GM08714 (cell line): ENCODE data around the gene CCNF.
"Not testable (repeated sequence)": the region's sequence is repeated elsewhere in the genome, so short reads cannot be mapped to it uniquely, and the experiment has no call there.

Experiments used
- H3K4me3 ChIP-seq: fragments of 200-500 bp; sonication (Bioruptor generic); 2 replicates; pipeline ENCODE4 v1.5.1; 2014; ENCODE audit warnings: mild to moderate bottlenecking, low read length, inconsistent platforms
- ZNF274 ChIP-seq: IDR thresholded peaks from 2 replicates; pipeline ENCODE4 v1.6.1; 2012; ENCODE audit warnings: mild to moderate bottlenecking, low read depth, low read length

The CCNF gene

DNA sequence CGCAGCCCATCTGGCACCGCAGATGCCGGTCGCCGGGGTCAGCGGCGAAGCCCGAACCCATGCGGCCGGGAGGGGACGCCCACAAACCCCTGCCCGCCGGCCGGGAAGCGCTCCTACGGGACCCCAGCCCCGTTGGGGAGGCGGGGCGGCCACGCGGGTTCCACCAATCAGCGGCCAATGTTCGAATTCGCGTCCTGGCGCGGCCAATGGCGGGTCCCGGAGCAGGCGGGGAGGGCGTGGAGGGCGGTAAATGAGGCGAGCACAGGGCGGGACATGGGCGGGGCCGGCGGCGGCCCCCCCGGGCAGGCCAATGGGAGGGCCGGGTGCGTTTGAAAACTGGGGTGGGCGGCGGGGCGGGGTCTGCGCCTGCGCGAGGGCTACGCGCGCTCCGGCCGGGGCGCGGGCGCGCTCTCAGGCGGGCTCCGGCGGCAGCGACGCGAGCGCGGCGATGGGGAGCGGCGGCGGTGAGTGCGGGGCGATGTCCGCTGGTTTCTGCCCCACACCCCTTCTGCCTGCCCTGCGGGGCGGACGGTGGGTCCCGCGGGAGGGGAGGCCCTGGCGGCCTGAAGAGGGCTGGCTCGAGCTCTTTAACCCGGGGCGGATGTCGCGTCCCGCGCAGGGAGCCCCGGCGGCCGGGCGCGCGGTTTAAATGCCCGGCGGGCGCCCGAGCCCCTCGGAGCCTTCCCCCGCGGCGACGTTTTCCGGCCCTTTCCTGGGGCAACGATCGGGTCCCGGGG, at the start of gene CCNF:
Gene CCNF, plus strand, starts transcription at position 414 of the 737 bp plus-strand sequence. Its CDS starts 35 bp downstream, at position 449.
- no peak for TF ChIP-seq ZNF274
- peak within 1 kb of the TSS; percentile 88 for H3K4me3 ChIP-seq

DNA sequence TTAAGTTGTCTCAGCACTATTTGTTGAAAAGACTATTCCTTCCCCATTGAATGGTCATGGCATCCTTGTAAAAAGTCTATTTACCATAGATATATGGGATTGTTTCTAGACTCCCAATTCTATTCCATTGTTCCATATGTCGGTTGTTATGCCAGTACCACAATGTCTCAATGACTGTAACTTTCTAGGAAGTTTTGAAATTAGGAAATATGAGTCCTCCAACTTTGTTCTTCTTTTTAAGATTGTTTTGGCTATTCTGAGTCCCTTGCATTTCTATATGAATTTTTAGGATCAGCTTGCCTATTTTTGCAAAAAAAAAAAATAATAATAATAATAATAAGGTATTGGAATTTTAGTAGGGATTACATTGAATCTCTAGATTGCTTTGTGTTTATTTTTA, 45.7 kb upstream of the CCNF start:
- H3K4me3 ChIP-seq = no peak overlapping the region
- TF ChIP-seq ZNF274 = no peak

GRCh38 chr16:2384426-2384825, 44.8 kb upstream of the CCNF start:
- H3K4me3 ChIP-seq = no peak overlapping the region
- no peak for TF ChIP-seq ZNF274

DNA sequence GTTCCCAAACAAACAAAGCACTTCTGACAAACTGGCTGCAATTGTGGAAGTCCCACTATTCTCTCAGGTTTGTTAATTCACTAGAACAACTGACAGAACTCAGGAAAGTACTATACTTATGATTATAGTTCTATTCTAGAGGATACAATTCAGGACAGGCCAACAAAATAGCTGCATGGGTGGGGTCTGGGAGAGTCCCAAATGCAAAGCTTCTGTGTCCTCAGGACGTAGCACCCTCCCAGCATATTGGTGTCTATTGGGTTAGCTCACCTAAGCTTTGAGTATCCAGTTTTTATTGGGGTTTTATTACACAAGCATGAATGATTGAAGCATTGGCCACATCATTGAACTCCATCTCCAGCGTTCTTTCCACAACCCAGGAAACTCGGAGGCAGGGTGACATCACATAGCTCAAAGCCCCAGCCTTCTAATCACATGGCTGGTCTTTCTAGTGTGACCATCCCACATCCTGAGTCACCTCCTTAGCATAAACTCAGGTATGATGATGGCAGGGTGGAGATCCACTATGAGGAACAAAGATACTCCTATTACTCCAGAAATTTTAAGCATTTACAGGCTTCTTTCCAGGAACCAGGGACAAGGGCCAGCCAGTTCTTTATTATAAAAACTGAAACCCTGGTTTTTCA, 43.9 kb upstream of the CCNF start:
- TF ChIP-seq ZNF274 = no peak
- no peak overlapping the region for H3K4me3 ChIP-seq

- not testable (repeated sequence) for H3K4me3 ChIP-seq
Measured at GRCh38 chr16:2385982-2386381, 43.3 kb upstream of the CCNF start.

GRCh38 chr16:2386990-2387389, 42.3 kb upstream of the CCNF start:
- TF ChIP-seq ZNF274 = no peak
- no peak overlapping the region for H3K4me3 ChIP-seq

GRCh38 chr16:2388139-2388874, 40.9 kb upstream of the CCNF start:
- no peak overlapping the region for H3K4me3 ChIP-seq
- no peak for TF ChIP-seq ZNF274

GRCh38 chr16:2388875-2389433, 40.3 kb upstream of the CCNF start:
- no peak overlapping the region for H3K4me3 ChIP-seq
- TF ChIP-seq ZNF274 = no peak

DNA sequence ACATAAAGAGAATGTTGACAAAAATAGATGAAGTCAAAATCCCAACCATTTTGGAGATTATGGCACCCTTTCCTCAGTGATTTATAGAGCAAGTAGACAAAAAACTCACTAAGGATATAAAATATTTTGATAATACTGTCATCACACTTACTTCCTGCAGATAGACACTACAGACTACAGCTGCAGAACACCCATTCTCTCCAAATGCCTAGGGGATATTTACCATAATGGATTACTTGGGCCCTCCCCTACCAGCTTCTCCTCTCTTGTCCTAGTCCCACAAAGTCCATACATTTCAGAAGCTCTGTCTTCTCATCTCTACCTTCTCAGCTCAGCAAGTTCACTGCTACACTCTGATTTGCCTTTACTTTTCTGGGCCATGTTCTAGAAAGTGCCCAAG, 37.2 kb upstream of the CCNF start:
- no peak overlapping the region for H3K4me3 ChIP-seq
- no peak for TF ChIP-seq ZNF274

GRCh38 chr16:2398520-2398919, 30.7 kb upstream of the CCNF start:
- no peak overlapping the region for H3K4me3 ChIP-seq
- no peak for TF ChIP-seq ZNF274

DNA sequence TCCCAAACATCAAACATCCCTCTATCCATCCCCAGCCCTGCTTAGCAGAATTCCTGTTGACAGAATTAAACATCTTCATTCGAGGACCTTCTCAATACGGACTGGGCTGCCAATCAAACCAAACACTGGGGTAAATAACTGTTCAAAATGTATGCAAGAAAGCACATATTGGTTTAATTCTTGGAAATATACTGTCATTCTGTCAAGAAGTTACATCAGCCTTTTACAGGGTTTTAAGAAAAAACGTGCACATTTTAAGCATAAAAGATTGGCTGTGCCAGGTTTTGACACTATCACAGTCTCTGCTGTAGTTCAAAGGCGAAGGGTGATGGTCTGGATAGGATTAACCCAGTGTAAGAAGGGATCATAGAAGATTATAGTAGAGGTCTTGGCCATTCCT, 25.1 kb upstream of the CCNF start:
- TF ChIP-seq ZNF274 = no peak
- H3K4me3 ChIP-seq = no peak overlapping the region

GRCh38 chr16:2415085-2415484, 14.2 kb upstream of the CCNF start:
- no peak overlapping the region for H3K4me3 ChIP-seq
- TF ChIP-seq ZNF274 = no peak

DNA sequence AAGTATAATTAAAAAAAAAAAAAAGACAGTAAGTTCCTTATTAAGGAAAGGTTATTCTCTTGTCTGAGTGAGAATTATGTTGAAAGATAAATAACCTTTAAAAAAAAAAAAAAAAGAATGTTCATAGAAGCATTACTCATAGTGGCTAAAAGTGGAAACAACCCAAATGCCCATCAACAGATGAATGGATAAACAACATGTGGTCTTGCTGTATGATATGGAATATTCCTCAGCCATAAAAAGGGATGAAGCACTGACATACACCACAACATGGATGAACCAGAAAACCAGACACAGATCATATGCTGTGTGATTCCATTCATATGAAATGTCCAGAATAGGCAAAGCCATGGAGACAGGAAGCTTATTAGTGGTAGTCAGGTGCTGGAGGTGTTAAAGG, 9.2 kb upstream of the CCNF start:
- TF ChIP-seq ZNF274 = no peak
- H3K4me3 ChIP-seq = no peak overlapping the region

DNA sequence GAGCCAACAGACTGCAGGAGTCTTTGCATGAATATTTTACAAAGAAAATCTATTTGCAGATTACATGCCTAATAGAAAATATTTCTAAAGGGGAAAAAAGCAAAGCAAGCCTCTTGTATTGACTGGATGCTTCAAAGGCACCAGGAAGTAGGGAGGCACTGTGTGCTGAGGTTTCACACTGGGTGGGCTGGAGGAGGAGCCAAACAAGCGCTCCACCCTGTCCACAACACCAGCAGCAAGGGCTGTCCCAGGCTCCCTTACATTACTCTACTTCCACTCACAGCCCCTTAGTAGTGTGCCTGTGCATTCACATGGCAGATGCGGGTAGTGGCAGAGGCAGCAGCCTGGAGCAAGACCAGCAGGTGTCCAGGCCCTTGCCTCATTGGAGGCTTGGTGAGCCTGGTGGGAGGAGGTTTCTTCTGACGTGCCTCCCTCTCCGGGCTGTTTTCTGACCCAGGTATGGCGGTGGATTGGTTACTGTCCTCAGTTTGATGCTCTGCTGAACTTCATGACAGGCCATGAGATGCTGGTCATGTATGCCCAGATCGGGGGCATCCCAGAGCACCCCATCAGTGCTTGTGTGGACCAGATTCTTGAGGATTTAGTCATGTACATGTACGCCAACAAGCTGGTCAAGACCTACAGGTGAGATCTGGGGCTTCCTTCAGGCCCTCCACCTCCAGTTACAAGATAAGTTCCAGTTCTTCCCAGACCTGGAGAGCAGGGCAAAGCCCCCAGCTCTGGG, 7.0 kb upstream of the CCNF start:
- no peak for TF ChIP-seq ZNF274
- no peak overlapping the region for H3K4me3 ChIP-seq
